HepG2 (cell line): Measurements from ENCODE around the gene CMIP. TPM values are rescaled to one million over a fixed set of nuclear protein-coding genes. Genes with fewer than 3 reads are reported as not detected.

Experiments
- DMTF1 ChIP-seq: sonication (generic); formaldehyde crosslinking; IDR thresholded peaks from 2 replicates; pipeline ENCODE4 v1.4.0; 2020; ENCODE audit warnings: mild to moderate bottlenecking, missing genetic modification reagents
- ELF1 ChIP-seq: sonication (generic); formaldehyde crosslinking; IDR thresholded peaks from 2 replicates; pipeline ENCODE4 v1.4.0; 2020; ENCODE audit warnings: missing genetic modification reagents
- FOXJ3 ChIP-seq: sonication (generic); formaldehyde crosslinking; IDR thresholded peaks from 2 replicates; pipeline ENCODE4 v1.4.0; 2020; ENCODE audit warnings: missing genetic modification reagents, mild to moderate bottlenecking, borderline replicate concordance
- HOXA5 ChIP-seq: sonication (generic); formaldehyde crosslinking; IDR thresholded peaks from 2 replicates; pipeline ENCODE4 v1.4.0; 2020; ENCODE audit warnings: missing genetic modification reagents
- HOXA7 ChIP-seq: sonication (generic); formaldehyde crosslinking; IDR thresholded peaks from 2 replicates; pipeline ENCODE4 v1.8.1; 2022; ENCODE audit warnings: mild to moderate bottlenecking, missing genetic modification reagents, moderate library complexity
- MTF1 ChIP-seq: sonication (generic); formaldehyde crosslinking; IDR thresholded peaks from 2 replicates; pipeline ENCODE4 v1.5.0; 2020; ENCODE audit warnings: missing genetic modification reagents
- PAF1 ChIP-seq: IDR thresholded peaks from 2 replicates; pipeline ENCODE4 v1.6.1; 2016; ENCODE audit warnings: missing genetic modification reagents, missing compliant biosample characterization
- PAX8 ChIP-seq: sonication (generic); formaldehyde crosslinking; IDR thresholded peaks from 2 replicates; pipeline ENCODE4 v1.8.0; 2022; ENCODE audit warnings: mild to moderate bottlenecking, missing genetic modification reagents, borderline replicate concordance
- RBM22 ChIP-seq: fragments of 200-400 bp; formaldehyde crosslinking; optimal IDR thresholded peaks from 2 replicates; pipeline ENCODE3; 2017; ENCODE audit warnings: mild to moderate bottlenecking, low read length, moderate library complexity
- SRY ChIP-seq: sonication (generic); formaldehyde crosslinking; IDR thresholded peaks from 2 replicates; pipeline ENCODE4 v1.8.0; 2022; ENCODE audit warnings: mild to moderate bottlenecking, missing genetic modification reagents
- TCF12 ChIP-seq, 2 experiments: fragments of 450-650 bp in 1 of 2; sonication (generic) in 1 of 2; formaldehyde crosslinking in 1 of 2; IDR thresholded peaks; 2 replicates each; pipeline versions ENCODE4 v1.6.1 to v1.8.0; 2017 to 2022; ENCODE audit warnings: antibody characterized with exemption in 1 of 2, mild to moderate bottlenecking in 1 of 2, missing genetic modification reagents in 1 of 2, moderate library complexity in 1 of 2
- XRCC5 ChIP-seq: fragments of 200-400 bp; formaldehyde crosslinking; optimal IDR thresholded peaks from 2 replicates; pipeline ENCODE3; 2017; ENCODE audit warnings: mild to moderate bottlenecking, low read length
- ZNF256 ChIP-seq: sonication (generic); formaldehyde crosslinking; conservative IDR thresholded peaks from 2 replicates; pipeline ENCODE4 v1.4.0; 2020; ENCODE audit warnings: missing genetic modification reagents
- ZNF317 ChIP-seq: sonication (generic); formaldehyde crosslinking; IDR thresholded peaks from 2 replicates; pipeline ENCODE4 v1.5.0; 2020; ENCODE audit warnings: mild to moderate bottlenecking, missing genetic modification reagents
- ZNF512B ChIP-seq: sonication (generic); formaldehyde crosslinking; IDR thresholded peaks from 2 replicates; pipeline ENCODE4 v1.5.1; 2020; ENCODE audit warnings: missing genetic modification reagents, mild to moderate bottlenecking, borderline replicate concordance
- ZNF782 ChIP-seq: sonication (generic); formaldehyde crosslinking; IDR thresholded peaks from 2 replicates; pipeline ENCODE4 v1.4.0; 2020; ENCODE audit warnings: missing genetic modification reagents, mild to moderate bottlenecking, borderline replicate concordance
- ZNF816 ChIP-seq: sonication (generic); formaldehyde crosslinking; IDR thresholded peaks from 2 replicates; pipeline ENCODE4 v1.8.0; 2022; ENCODE audit warnings: missing genetic modification reagents, mild to moderate bottlenecking, borderline replicate concordance
- ZSCAN9 ChIP-seq: IDR thresholded peaks from 2 replicates; pipeline ENCODE4 v1.6.1; 2016; ENCODE audit warnings: borderline replicate concordance
- ZZZ3 ChIP-seq: sonication (generic); formaldehyde crosslinking; IDR thresholded peaks from 2 replicates; pipeline ENCODE4 v1.4.0; 2020; ENCODE audit warnings: missing genetic modification reagents, mild to moderate bottlenecking, borderline replicate concordance
- polyA plus RNA-seq, 8 experiments: library from polyadenylated mRNA; depleted of rRNA in 3 of 8; stranded (reverse) in 7 of 8; unstranded in 1 of 8; fragments of >200 nt; fragmentation: Illumina TruSeq in 4 of 8; extraction: Trizol in 4 of 8; gene quantifications; 2 replicates each; pipeline versions ENCODE4 v1.2.1 to v1.2.3, GENCODE V29; 2011 to 2016; ENCODE audit warnings: low read depth in 4 of 8, missing spikeins in 1 of 8, mixed read lengths in 1 of 8; ENCODE audit not compliant: insufficient read depth in 1 of 8
- total RNA-seq, 5 experiments: library from RNA; depleted of rRNA; stranded (reverse); fragments of >200 nt; fragmentation: Illumina TruSeq; extraction: Trizol; gene quantifications; 2 replicates each; pipeline ENCODE4 v1.2.3, GENCODE V29; 2016; ENCODE audit warnings: low read depth in 1 of 5

The CMIP gene
- total and polyA plus RNA-seq, 2 of the 13 experiments (the other 11 are each of a cell fraction or from before 2014, with no cell fraction given): 10.9 to 18.1 TPM

- TF ChIP-seq PAX8 (CRISPR knock-in tag) (no peak), DMTF1 (CRISPR knock-in tag) (no peak), ZNF512B (0 out of 2 replicates have a peak, but pooled peaks have one; percentile 84), HOXA7 (no peak), TCF12 (IDR thresholded peaks at IDR 0.05) (no peak), TCF12 (CRISPR knock-in tag; IDR thresholded peaks at IDR 0.05) (0 out of 2 replicates have a peak, but pooled peaks have one; percentile 66), XRCC5 (peak; percentile 97), SRY (CRISPR knock-in tag) (peak; percentile 93), ELF1 (CRISPR knock-in tag) (peak; percentile 75), ZNF816 (CRISPR knock-in tag) (peak; percentile 58; the same call in 1 of the 2 replicates), FOXJ3 (CRISPR knock-in tag) (peak; percentile 98), ZSCAN9 (CRISPR knock-in tag) (peak; percentile 99), PAF1 (CRISPR knock-in tag) (peak; percentile 34; the same call in 1 of the 2 replicates), RBM22 (peak; percentile 86), ZNF256 (no peak; the same call in 1 of the 2 replicates), ZZZ3 (CRISPR knock-in tag) (no peak; the same call in 1 of the 2 replicates), HOXA5 (CRISPR knock-in tag) (peak; percentile 94), ZNF782 (CRISPR knock-in tag) (no peak), MTF1 (CRISPR knock-in tag) (no peak), ZNF317 (CRISPR knock-in tag) (peak; percentile 77)
These were observed 3.8 kb downstream of the CMIP start (continued) for GRCh38 chr16:81448154-81449131.
